ENCODE results near the gene PLPPR1.
"Not testable (repeated sequence)": the region's sequence is repeated elsewhere in the genome, so short reads cannot be mapped to it uniquely, and the experiment has no call there.

PLPPR1 gene

DNA sequence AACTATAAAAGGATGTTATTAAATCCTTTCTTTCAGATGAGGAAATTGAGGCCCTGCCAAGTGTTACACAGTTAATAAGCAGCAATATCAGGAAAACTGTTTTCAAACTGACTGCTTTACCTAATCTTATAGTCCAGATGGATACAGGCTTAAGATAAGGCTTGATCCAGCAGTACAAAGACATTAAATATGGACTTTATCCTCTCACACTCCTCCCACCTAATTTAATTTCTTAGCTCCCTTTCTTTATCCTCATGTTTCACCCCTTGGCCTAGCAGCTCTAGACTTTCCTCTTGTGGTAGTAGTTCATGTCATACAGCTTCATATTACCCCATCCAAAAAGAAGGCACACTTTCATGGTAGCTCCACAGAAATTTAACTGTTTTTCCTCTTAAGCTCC, 191.8 kb downstream of the PLPPR1 start:
- no peak for DNase-seq

DNA sequence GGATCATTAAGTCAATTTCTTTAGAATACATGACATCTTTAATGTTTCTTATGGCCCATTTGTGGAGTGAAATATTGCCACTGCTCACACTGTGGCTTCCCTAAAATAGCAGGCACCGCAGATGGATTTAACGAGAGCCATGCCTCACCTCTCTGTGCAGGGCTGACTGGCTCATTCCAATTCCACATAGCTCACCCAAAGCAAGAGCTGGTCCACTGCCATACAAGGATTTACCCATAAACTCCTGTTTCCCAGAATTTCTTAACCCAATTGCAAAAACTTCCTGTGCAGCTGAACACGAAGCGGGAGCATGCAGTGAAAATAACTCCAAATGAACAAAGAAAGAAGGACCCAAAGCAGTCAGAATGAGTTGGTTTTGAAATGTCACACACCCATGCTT, 196.7 kb downstream of the PLPPR1 start:
- no peak for DNase-seq

DNA sequence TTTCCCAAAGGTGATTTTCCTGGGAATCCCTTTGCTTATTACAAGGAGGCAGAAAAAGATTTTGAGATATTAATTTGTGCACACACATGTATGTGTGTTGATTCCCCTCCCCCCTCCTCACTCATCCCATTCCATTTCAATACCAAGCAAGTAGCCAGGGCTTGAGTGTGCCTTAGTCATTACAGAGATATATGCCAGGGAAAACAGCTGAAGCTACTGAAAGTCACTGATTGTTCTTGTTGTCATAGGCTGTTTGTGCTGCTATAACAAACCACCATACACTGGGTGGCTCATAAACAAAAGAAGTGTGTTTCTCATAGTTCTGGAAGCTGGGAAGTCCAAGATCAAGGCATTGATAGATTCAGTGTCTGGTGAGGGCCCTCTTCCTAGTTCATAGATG, 197.6 kb downstream of the PLPPR1 start:
- no peak for DNase-seq

DNA sequence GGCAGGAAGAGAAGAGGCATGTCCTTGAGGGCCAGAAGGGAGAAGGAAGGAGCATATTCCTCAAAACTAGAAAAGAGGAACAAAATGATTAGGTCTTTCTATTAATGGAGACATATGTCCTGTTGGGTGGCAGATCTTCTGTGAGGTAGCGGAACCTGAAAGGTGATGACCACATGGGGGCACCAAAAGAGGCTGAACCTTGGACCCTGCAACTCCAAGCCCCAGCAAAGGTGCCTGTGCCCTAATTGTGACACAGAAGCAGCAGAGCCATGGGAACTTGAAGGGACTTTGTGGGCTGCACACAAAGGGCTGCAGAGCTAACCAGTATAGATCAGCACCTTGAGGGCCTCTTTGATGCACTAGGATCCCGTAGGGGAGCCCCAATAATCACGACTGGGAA, 198.3 kb downstream of the PLPPR1 start:
- DNase-seq: no peak

DNA sequence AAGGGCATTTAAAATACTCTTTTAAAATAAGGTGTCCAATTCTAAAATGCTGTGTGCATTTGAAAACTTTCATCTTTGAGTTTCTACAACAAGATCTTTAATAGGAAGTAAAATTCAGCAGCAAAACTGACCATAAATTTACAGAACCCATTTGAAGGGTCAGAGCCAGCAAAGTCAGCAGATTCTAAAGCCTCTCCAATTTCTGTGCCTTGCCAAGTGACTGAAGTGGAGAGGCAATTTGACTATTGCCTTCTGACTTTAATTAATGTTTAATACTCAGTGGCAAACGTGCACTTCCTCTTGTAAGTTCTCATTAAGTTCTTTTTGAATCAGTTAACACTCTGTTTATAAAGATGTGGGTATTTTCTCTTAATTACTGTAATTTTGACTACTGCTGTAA, 201.1 kb downstream of the PLPPR1 start:
- DNase-seq: no peak

DNA sequence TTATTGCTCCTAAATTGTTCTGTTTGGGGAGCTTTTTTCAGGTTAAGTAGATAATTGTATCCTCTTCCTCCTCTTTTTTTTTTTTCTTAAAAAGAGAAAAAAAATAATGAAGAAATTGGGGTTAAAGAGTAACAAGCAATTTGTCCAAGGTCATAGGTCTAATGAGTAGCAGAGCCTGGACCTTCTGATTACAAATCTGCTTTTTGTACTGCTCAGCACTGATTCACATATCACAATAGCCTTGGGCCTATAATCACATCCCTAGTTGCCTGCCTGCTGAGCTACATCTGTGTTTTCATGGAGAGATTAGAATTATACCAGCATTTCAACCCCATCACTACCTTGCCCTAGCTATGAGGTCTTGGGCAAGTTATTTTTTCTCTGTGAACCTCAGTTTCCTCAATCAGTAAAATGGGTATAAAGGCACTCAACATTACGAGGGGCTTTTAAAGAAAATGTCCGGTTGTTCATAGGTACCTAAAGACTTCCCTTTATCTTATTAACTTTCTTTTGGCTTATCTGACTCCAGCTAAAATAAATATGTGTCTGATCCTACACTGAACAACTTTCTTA, 204.0 kb downstream of the PLPPR1 start:
- DNase-seq: no peak

DNA sequence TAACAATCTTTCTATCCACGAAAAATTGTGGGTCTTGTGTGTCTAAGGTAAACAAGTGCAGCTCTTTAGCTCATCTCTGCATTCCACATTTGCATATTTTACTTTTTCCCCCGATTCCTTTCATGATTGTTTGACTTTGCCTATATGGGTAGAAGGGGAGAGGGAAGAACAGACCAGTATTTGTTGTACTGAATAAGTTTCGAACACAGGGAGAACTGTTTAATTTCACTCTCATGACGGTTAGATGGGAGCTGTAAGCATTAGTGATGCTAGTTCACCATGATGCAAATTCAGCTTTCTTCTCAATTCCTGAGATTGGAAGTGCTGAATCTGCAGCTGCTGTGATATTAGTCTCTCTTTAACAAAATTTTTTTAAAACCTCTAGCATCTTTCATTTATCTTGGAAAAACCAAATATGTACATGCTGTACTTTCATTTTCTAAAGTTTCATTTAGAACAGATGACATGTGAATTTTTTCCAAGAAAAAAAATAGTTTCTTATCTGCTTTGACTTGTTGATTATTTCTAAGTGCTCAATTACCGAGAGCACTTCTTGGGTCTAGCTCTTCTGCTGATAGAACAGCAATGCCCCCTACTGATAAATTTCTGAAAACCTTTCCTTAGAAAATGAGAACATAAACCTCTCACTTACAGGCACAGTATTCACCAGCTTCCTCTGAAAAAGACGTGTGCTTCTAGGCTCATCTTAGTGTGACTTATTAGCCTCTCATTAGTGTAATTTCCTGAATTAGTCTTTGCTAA, 206.8 kb downstream of the PLPPR1 start:
- DNase-seq: peak; percentile 5

DNA sequence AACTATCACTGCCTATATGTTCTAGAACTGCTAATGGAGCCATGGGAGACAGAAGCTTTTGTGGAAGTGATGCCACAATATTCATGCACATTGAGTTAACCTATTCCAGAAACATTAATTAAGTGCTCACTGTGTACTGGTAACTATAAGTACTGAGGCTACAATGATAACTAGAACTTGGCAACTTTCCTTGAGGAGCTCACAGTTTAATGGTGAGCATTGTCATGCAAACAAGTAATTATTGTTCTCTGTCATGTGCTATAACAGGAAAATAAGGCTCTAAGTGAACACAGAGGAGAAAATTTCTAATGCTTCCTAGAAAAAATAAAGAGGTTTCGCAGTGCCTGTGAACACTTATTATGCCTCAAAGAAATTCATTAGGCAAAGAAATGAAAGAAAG, 214.1 kb downstream of the PLPPR1 start:
- DNase-seq: no peak

DNA sequence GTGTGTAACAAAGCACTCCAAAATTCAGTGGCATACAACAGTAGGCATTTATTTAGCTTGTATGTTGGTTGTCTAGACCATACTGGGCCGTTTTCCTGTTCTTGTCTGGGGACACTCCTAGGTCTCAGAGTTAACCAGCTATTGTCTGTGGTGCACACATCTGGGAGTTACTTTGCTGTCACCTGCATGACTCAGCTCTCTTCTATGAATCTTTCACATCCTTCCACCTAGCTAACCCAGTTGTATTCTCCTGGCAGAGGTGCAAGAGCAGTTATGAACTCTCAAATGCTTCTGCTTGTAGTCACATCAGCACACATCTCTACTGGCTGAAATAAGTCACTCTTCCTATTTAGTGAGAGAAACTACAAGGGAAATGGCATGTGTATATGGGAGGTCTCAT, 218.2 kb downstream of the PLPPR1 start:
- no peak for DNase-seq

DNA sequence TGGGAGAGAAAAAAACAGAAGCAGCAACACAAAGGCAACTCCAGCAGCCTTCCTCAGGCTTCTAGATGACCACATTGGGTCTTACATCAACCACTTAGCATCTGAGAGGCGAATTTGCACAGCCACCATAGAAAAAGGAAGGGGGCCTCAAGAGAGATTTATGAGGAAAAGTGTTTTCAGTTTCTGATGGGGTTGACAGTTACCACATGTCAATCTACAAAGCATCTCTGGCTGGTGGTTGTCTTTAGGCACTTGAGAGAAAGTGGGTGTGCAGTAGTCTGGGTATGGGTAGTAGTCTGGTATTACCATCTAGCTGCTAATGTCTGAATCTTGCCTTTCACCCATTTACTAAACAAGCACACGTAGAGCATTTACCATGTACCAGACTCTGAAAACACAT, 218.8 kb downstream of the PLPPR1 start:
- DNase-seq: no peak

DNA sequence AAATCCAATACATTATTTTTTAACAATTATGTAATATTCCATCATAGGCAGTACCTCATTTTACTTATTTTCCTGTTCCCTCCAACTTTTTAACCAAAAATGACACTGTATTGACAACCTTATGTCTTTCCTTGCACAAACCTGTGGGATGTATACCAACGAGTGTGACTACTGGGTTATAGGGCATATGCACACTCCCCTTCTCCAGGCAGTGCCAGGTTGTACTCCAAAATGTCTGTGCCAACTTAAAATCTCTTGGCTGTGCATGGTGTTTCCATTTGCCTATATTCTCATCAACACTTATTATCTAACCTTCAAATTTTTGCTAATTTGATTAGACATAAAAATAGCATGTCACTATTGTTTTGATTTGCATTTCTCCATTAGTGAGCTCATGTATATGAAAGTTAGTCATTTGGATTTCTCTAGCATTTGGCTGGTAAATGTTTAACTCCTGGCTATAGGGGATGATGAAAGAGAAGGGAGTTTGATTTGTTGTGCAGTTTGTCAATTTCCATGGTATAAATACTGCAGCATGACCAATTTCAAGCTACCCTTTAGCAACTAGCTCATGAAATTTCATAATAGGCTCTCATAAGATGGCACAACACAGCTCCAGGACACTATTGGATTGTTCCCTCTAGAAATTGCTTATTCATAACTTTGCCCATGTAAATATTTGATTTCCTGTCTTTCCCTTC, 226.4 kb downstream of the PLPPR1 start:
- DNase-seq: no peak

DNA sequence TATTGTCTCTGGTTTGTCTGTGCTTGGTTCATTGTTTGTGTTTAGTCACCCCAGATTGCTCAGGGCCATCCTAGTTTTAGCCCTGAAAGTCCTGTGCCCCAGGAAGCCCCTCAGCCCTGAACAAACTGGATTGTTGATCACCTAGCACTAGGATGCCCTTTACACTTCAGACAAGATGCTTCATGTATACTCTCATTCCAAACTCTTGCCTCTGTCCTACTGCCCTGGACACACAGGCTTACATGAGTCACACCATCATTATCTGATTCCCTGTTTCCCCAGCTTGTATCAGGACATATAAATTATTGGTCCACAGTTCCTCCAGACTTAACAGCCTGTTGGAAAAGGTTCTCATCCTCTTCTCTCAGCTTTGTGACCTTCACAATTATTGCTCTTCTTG, 236.2 kb downstream of the PLPPR1 start:
- no peak for DNase-seq

DNA sequence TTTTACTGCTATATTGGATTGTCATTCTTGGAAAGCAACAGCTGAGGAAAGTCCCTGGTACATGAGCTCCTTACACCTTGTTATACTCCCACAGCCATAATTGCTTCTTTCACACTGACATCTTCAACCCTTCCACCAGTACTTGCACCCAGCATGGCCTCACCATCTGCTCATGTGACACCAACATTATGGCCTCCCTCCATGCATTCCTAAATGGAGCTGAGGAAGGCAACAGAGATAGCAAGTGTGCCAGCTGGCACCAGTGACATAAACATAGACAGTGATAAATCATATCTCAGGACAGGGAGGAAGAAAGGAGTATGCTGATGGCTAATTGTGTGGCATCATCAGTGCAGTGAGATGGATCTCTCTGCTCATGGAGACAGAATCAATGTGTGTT, 236.7 kb downstream of the PLPPR1 start:
- DNase-seq: no peak

DNA sequence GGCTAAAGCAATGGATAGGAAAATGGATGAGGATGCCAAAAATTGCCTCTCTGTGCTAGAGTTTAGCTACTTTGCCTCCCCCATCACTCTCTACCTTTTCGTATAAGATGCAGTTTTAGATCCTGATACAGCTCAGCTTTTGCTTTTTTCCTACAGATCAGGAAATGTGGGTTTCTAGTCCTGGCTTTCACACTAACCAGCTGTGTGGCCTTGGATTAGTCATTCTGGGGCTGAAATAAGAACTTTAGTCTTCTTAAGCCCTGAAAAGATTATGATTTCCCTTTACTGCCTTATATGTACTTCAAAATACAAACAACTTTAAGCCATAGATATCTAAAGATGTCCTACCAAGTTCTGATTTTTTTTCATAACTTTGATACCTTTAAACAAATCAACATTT, 239.9 kb downstream of the PLPPR1 start:
- DNase-seq: no peak

DNA sequence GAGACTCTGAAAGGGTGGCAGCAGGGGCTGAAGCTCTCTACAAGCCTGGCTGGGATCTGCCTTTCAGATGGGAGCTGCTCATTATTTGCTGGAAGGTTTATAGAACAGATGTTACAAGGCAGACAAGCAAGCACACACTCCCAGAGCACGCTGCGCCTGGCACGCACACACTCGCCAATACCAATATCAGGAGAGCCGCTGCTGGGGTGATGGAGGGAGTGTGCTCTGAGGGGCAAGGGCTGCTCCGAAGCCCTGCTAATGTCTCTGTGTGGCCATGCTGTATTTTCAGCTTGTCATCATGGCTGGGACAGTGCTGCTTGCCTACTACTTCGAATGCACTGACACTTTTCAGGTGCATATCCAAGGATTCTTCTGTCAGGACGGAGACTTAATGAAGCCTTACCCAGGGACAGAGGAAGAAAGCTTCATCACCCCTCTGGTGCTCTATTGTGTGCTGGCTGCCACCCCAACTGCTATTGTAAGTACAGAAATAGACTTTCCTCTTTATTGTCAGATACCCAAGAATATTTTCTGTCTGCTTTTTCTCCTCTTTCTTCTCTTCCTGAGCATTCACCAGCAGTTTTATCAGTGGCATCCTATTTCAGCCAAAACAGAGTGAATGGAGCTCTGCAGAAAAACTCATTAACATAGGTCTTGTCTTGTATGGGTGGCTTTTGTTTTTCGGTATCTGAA, 241.2 kb downstream of the PLPPR1 start:
- DNase-seq: no peak

DNA sequence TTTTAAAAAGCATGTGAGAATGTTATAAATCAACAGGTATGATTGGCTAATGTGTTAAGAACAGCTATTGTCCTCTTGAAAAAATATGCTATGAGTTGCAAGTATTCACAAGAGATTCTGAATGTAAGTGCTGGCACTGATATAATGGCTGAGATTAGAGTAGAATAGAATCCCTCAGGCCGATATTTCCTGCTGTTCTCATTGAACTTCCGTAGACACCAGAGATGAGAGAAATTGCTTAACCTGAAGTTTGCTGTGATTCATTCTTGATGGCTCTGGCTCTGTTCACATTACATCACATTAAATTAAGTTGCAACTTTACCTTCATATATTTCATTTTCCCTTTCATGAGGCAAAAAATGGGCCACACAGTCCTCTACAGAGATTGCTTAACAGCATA, 241.8 kb downstream of the PLPPR1 start:
- no peak for DNase-seq

DNA sequence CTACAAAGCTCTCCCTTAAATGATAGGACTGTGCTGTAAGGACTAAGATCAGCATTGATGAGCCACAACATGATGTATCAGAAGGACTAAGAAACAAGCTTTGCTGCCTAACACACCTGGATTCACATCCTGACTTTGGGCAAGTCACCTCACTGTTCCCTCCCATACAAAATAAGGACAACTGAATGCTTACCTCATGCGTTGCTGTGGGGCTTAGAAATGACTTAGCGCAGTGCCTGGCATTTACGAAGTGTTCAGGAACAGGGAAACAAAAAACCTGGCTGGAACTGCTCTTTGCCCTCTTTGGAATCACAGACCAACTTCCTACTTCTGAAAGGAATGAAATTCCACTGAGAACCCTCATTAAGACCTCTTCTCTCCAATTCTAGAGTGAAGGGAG, 242.6 kb downstream of the PLPPR1 start:
- DNase-seq: no peak

DNA sequence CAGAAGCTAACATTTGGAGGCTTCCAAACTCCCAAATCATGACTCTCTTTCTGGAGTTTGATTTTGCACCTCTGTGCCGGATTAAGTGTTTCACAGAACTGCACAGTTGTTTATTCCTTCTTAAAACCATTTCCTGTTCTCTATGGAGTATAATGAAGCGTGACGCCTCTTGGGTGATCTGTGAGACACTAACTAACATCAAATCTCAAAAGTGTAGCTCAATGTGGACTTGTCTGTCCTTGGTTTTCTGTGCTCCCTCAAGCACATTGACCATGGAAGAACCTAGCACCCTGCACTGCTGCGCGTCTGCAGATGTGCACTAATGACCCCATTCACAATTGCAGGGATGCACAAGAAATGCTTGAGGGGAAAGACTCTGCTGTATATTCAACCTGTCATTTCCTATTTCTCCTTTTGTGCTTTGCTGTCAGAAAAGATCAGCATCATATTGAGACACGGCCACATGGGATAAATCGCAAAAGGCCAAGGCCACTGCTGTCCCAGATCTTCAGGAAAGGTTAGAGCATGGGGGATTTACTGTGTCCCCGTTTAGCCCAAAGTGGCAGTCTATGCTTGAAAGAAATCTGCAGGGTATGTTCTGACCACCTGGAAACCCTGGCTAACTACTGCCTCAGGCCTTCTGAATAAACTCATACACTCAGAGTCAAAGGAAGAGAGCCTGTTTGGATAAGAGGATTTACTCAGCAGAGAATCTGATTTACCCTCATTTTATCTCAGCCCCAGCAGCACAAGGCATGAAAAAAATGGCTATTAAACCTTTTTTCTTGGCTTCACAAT, 246.6 kb downstream of the PLPPR1 start:
- no peak for DNase-seq

DNA sequence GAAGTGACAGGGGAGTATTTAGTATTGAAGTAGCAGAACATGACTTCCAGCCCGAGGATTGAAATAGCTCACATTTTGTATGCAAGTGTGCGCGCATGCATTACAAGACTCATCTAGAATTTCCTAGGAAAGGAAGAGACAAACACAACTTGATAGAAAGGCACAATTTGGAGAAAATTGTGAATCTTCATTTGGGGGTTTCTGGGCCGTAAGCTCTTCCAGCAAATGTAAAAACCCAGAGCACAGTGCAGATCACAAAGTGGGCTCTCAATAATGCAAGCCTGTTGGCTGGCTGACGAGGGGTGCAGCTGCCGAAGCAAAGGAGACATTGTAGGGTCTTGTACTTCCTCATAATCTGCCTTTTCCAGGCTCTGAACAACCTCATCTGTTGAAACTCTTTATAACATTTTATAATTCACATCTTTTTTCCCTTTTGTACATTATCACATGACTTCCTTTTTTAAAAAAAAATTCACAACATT, 247.3 kb downstream of the PLPPR1 start:
- DNase-seq: no peak

DNA sequence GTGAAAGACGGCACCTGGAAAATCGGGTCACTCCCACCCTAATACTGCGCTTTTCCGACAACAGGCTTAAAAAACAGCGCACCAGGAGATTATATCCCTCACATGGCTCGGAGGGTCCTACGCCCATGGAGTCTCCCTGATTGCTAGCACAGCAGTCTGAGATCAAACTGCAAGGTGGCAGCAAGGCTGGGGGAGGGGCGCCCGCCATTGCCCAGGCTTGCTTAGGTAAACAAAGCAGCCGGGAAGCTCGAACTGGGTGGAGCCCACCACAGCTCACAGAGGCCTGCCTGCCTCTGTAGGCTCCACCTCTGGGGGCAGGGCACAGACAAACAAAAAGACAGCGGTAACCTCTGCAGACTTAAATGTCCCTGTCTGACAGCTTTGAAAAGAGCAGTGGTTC, 262.5 kb downstream of the PLPPR1 start:
- DNase-seq: not testable (repeated sequence)

DNA sequence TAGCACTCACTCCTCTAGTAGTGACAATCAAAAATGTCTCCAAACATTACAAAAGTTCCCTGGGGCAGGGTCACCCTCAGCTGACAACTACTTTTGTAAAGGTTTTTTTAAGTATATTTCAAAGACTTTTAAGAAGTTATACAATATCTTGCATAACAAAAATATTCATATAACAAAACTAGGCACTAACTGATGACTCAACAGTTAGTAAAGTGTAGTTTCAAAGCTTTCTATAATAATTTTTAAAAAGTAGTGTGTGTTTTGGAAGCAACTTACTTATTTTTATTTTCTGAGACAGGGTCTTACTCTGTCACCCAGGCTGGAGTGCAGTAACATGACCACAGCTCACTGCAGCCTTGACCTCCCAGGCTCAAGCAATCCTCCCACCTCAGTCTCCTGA, 271.4 kb downstream of the PLPPR1 start:
- no peak for DNase-seq

DNA sequence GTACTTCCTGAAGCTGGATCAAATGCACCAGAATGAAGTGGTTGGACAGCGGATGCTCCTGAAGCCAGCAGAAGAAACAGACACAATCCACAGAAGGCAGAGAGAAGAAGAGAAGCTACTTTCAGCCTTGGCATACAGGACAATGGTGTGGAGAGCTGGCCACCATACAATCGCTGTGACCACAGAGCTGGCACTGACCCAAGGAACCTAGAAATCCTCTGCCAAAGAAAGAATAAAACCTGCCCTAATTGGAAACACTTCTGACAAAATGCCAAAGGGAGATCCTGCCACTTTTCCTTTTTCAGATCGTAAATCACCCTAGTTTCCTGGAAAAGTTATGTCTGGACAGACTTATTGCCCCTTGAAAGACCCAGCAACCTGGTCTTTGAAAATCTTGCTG, 278.5 kb downstream of the PLPPR1 start:
- no peak for DNase-seq
